ENCODE measurements around the gene ZFR.
"Not testable (repeated sequence)": the region's sequence is repeated elsewhere in the genome, so short reads cannot be mapped to it uniquely, and the experiment has no call there.

Gene ZFR

GRCh38 chr5:32444431-32445286 lies at the start of gene ZFR:
ZFR (minus strand) TSS chr5:32444740; CDS start chr5:32444658, 82 bp downstream.
- DNase-seq (ENCODE audit: low spot score): peak; percentile 94

- DNase-seq (ENCODE audit: low spot score): no peak
Measured at GRCh38 chr5:32490972-32491557, 46.5 kb upstream of the ZFR start.

- peak; percentile 73 for DNase-seq (ENCODE audit: low spot score)
Measured at GRCh38 chr5:32489791-32490562, 45.4 kb upstream of the ZFR start.

- DNase-seq (ENCODE audit: low spot score): no peak
Measured at GRCh38 chr5:32487424-32487823, 42.9 kb upstream of the ZFR start.

- no peak for DNase-seq (ENCODE audit: low spot score)
Measured at GRCh38 chr5:32487008-32487407, 42.5 kb upstream of the ZFR start.

GRCh38 chr5:32482193-32482592 lies 37.7 kb upstream of the ZFR start:
- DNase-seq (ENCODE audit: low spot score): no peak

GRCh38 chr5:32479096-32479495 lies 34.6 kb upstream of the ZFR start:
- no peak for DNase-seq (ENCODE audit: low spot score)

GRCh38 chr5:32476891-32477290 lies 32.4 kb upstream of the ZFR start:
- no peak for DNase-seq (ENCODE audit: low spot score)

- DNase-seq (ENCODE audit: low spot score): no peak
Measured at GRCh38 chr5:32475334-32476097, 31.0 kb upstream of the ZFR start.

- DNase-seq (ENCODE audit: low spot score): no peak
Measured at GRCh38 chr5:32474209-32474854, 29.8 kb upstream of the ZFR start.

- DNase-seq (ENCODE audit: low spot score): no peak
Measured at GRCh38 chr5:32473072-32473471, 28.5 kb upstream of the ZFR start.

- DNase-seq (ENCODE audit: low spot score): no peak
Measured at GRCh38 chr5:32471784-32472183, 27.2 kb upstream of the ZFR start.

- DNase-seq (ENCODE audit: low spot score): no peak
Measured at GRCh38 chr5:32465076-32465475, 20.5 kb upstream of the ZFR start.

- peak; percentile 28 for DNase-seq (ENCODE audit: low spot score)
Measured at GRCh38 chr5:32462618-32463017, 18.1 kb upstream of the ZFR start.

GRCh38 chr5:32461441-32462120 lies 17.0 kb upstream of the ZFR start:
- DNase-seq (ENCODE audit: low spot score): no peak

- no peak for DNase-seq (ENCODE audit: low spot score)
Measured at GRCh38 chr5:32460702-32461101, 16.2 kb upstream of the ZFR start.

GRCh38 chr5:32458880-32459495 lies 14.4 kb upstream of the ZFR start:
- no peak for DNase-seq (ENCODE audit: low spot score)

GRCh38 chr5:32455311-32455710 lies 10.8 kb upstream of the ZFR start:
- DNase-seq (ENCODE audit: low spot score): no peak

GRCh38 chr5:32454821-32455220 lies 10.3 kb upstream of the ZFR start:
- DNase-seq (ENCODE audit: low spot score): no peak

GRCh38 chr5:32453916-32454315 lies 9.4 kb upstream of the ZFR start:
- DNase-seq (ENCODE audit: low spot score): no peak

GRCh38 chr5:32452316-32452715 lies 7.8 kb upstream of the ZFR start:
- DNase-seq (ENCODE audit: low spot score): not testable (repeated sequence)

Data from activated CD4-positive, alpha-beta T cell treated with anti-CD3 and anti-CD28 coated beads, Interleukin-2, Interleukin-4, amounts not matched to agents 100 ng/mL and 50 ng/mL, durations not matched to agents 16 hours and 8 hours (primary cell).